ENCODE measurements around the gene SKI.
"Not testable (repeated sequence)": the region's sequence is repeated elsewhere in the genome, so short reads cannot be mapped to it uniquely, and the experiment has no call there.

SKI gene

DNA sequence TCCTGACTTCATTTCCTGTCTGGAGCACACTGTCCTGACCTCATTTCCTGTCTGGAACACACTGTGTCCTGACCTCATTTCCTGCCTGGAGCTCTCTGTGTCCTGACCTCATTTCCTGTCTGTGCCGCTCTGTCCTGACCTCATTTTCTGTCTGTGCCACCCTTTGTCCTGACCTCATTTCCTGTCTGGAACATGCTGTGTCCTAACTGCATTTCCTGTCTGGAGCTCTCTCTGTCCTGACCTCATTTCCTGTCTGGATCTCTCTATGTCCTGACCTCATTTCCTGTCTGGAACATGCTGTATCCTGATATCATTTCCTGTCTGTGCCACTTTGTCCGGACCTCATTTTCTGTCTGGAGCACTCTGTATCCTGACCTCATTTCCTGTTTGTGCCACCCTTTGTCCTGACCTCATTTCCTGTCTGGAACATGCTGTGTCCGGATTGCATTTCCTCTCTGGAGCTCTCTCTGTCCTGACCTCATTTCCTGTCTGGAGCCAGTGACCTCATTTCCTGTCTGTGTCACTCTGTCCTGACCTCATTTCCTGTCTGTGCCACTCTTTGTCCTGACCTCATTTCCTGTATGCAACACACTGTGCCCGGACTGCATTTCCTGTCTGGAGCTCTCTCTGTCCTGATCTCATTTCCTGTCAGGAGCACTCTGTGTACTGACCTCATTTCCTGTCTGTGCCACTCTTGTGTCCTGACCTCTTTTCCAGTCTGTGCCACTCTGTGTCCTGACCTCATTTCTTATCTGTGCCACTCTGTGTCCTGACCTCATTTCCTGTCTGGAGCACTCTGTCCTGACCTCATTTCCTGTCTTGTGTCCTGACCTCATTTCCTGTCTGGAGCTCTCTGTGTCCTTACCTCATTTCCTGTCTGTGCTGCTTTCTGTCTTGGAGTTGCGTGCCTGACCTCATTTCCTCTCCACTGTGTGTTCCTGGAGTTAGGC lies 27.6 kb downstream of the SKI start:
- TF ChIP-seq, protein P1, sequence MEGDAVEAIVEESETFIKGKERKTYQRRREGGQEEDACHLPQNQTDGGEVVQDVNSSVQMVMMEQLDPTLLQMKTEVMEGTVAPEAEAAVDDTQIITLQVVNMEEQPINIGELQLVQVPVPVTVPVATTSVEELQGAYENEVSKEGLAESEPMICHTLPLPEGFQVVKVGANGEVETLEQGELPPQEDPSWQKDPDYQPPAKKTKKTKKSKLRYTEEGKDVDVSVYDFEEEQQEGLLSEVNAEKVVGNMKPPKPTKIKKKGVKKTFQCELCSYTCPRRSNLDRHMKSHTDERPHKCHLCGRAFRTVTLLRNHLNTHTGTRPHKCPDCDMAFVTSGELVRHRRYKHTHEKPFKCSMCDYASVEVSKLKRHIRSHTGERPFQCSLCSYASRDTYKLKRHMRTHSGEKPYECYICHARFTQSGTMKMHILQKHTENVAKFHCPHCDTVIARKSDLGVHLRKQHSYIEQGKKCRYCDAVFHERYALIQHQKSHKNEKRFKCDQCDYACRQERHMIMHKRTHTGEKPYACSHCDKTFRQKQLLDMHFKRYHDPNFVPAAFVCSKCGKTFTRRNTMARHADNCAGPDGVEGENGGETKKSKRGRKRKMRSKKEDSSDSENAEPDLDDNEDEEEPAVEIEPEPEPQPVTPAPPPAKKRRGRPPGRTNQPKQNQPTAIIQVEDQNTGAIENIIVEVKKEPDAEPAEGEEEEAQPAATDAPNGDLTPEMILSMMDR (IDR thresholded peaks at IDR 0.05; ENCODE audit: borderline replicate concordance, insufficient read depth, low read depth, low read length), result no peak
- H3K4me3 ChIP-seq (ENCODE audit: low read depth, low read length), result no peak overlapping the region

DNA sequence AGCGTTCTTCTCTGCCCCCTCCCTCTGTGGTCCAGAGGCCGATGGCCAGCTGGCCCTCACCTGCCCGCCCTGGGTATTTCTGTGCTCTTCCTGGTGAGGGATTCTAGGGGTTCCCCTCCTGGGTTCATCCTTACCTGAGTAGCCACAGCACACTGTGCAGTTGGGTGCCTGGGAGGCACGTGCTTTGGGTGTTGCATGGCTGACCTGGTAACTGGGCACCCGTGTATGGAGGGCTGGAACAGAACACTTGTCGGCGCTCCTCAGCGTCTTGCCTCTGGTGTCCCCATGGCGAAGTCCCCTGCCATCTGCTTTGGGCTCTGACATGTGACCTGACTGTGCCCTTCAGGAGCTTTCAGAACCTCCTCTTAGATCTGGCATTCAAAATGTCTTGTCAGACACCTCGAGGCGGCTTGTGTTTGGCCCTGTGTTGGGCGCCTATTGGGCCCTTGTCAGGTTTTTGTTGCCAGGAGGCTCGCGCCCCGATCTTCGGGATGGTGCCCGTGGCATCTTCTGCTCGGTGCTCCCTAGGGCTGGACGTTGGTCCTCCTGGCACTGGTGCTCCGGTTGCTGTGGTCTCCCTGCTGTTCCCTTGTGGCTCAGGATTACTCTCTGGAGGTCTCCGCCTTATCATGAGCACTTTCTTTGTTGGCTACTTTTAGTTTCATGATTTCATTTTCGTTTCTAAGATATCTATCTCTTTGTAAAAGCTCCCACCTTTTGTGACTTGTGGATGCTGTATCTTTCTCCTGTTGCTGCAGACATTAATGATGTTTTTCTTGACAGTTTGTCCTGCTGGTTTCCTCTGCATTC lies 28.5 kb downstream of the SKI start:
- TF ChIP-seq, protein P1 (IDR thresholded peaks at IDR 0.05; ENCODE audit: borderline replicate concordance, insufficient read depth, low read depth, low read length), result no peak
- no peak overlapping the region for H3K4me3 ChIP-seq (ENCODE audit: low read depth, low read length)

DNA sequence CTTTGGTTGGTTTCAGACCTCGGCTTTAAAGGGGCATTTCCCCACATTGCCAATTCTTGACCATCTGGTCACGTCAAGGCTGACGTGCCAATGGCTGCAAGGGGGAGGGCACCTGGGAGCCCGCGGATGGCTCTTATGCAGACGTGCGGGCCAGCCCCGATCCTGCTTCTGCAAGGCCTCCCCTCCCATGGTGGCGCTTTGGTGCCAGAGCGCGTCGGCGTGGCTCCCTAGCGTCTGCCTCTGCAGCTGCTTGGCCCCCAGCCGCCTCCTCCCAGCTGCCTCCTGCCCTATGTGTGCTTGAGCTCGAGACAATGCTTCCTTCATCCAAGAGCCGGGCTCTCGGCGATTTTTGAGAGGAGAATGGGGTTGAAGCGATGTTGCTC lies 29.1 kb downstream of the SKI start:
- TF ChIP-seq, protein P1 (IDR thresholded peaks at IDR 0.05; ENCODE audit: borderline replicate concordance, insufficient read depth, low read depth, low read length), result no peak
- no peak overlapping the region for H3K4me3 ChIP-seq (ENCODE audit: low read depth, low read length)

DNA sequence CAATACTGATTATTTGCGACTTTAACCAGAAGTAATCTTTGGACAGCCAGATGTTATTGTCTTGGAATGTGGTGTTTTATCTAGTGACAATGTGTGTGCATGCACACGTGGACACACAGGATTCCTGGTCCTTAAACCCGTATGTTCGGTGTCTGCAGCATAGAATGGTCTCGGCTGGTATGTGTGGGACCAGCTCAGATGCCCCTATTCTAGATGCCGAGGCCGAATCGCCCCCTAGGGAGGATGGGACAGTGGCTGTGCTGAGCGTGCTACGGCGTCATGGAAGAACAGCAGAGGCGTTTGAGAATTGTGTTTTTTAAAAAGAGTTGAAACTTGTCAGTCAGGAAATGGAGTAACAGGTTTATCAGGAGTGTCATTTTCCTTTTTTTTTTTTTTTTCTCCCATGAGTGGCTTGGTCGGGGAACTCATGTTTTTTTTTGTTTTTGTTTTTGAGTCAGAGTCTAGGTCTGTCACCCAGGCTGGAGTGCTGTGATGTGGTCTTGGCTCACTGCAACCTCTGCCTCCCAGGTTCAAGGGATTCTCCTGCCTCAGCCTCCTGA lies 30.1 kb downstream of the SKI start:
- no peak overlapping the region for H3K4me3 ChIP-seq (ENCODE audit: low read depth, low read length)

DNA sequence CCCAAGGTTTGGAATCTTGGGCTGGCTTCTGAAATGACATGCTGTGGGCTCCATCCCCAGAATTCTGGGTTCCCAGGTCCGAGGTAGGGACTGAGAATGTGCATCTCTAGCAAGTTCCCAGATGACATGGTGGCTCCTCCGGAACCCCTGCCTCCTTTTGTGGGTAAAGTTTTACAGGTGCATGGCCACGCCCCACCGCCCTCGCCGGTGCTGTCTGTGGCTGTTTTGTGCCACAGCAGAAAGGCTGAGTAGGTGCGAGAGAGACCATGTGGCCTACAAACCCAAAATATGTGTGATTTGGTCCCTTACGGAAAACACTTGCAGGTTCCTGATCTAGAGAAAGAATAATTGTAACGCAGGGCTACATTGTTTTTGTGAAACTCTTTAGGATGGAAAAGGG lies 30.9 kb downstream of the SKI start:
- H3K4me3 ChIP-seq (ENCODE audit: low read depth, low read length), result no peak overlapping the region
- TF ChIP-seq, protein P1 (IDR thresholded peaks at IDR 0.05; ENCODE audit: borderline replicate concordance, insufficient read depth, low read depth, low read length), result no peak

More for the DNA sequence above, 30.1 kb downstream of the SKI start:
- TF ChIP-seq, protein P1 (IDR thresholded peaks at IDR 0.05; ENCODE audit: borderline replicate concordance, insufficient read depth, low read depth, low read length), result no peak

- no peak overlapping the region for H3K4me3 ChIP-seq (ENCODE audit: low read depth, low read length)
Measured at GRCh38 chr1:2259668-2260402, 31.7 kb downstream of the SKI start.

DNA sequence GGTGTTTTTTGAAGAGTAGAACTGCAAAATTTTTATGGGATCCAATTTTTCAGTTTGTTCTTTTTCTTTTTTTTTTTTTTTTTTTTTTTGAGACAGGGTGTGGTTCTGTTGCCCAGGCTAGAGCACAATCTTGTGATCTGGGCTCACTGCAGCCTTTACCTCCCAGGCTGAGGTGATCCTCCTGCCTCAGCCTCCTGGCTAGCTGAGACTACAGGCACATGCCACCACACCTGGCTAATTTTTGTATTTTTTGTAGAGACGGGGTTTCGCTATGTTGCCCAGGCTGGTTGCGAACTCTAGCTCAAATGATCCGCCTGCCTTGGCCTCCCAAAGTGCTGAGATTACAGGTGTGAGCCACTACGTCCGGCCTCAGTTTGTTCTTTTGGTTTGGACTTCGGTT lies 32.4 kb downstream of the SKI start:
- H3K4me3 ChIP-seq (ENCODE audit: low read depth, low read length), result not testable (repeated sequence)

More at GRCh38 chr1:2259668-2260402, 31.7 kb downstream of the SKI start:
- TF ChIP-seq, protein P1 (IDR thresholded peaks at IDR 0.05; ENCODE audit: borderline replicate concordance, insufficient read depth, low read depth, low read length), result no peak

All from GM12875 (cell line).